ENCODE results near the gene EFCAB12.
"Not testable (repeated sequence)": the region's sequence is repeated elsewhere in the genome, so short reads cannot be mapped to it uniquely, and the experiment has no call there.

EFCAB12 gene

DNA sequence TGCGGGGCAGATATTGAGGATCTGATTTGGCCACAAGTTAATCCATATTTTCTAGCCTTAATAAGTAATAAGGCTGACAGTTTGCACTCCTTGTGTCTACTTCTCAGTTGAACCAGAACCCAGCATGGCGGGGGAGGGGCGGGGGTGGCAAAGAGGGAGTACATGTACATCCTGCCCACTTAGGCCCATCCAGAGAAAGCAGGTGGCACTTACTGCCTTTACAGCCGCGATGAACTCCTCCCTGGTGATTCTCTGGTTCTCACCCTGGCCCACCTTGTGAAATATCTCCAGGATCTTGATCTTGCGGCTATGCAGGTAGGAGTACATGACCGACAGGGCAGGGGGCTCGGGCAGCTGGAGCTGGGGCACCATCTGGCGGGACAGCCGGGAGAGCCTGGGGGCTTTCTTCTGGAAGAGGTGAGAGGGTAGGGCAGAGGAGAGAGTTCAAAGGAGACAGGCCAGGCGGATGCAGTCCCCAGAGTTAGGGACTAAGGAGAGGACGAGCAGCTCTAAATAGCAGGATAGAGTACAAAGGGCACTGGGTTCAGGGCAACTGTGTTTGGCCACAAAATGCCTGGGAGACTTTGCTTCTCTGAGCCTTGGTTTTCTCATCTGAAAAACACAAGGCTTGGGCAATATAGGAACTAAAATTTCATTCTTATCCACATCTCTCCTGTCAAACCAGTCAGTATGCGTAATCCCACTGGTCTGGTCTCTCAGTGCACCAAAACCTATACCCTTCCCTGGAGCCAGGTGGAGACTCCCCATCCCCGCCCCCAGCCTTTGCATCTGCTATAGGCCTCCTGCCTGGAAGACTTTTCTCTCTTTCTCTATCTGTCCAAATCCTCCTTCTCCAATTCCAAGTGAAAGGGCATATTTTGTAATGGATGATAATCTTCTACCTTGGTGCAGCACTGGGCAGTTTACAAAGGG is 10.1 kb downstream of the EFCAB12 start:
- H3K27ac Mint-ChIP-seq = no peak overlapping the region
- no peaks in the 10 kb centered on the region for H3K36me3 Mint-ChIP-seq
- H3K9me3 Mint-ChIP-seq (ENCODE audit: low read depth) = no peaks in the 10 kb centered on the region
- no peak overlapping the region for H3K4me3 Mint-ChIP-seq
- H3K27me3 Mint-ChIP-seq = no peaks in the 10 kb centered on the region
- H3K4me1 Mint-ChIP-seq (ENCODE audit: low read depth) = no peaks in the 10 kb centered on the region

DNA sequence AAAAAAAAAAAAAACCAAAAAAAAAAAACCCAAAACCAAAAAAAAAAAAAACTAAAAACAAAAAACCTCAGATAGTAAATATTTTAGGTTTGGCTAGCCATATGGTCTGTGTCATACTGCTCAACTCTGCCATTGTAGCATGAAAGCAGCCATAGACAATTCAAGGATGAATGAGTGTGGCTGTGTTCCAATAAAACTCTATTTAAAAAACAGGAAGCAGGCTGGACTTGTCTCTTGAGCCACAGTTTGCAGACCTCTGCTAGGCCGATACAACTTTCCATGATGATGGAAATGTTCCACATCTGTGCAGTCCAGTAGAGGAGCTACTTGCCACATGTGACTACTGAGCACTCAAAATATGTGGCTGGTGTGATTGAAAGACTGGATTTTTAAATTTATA is 11.1 kb downstream of the EFCAB12 start:
- Mint-ChIP-seq H3K27me3 (no peaks in the 10 kb centered on the region), H3K4me1 (ENCODE audit: low read depth) (no peaks in the 10 kb centered on the region), H3K36me3 (no peaks in the 10 kb centered on the region), H3K4me3 (no peak overlapping the region), H3K9me3 (ENCODE audit: low read depth) (no peaks in the 10 kb centered on the region), H3K27ac (no peak overlapping the region)

DNA sequence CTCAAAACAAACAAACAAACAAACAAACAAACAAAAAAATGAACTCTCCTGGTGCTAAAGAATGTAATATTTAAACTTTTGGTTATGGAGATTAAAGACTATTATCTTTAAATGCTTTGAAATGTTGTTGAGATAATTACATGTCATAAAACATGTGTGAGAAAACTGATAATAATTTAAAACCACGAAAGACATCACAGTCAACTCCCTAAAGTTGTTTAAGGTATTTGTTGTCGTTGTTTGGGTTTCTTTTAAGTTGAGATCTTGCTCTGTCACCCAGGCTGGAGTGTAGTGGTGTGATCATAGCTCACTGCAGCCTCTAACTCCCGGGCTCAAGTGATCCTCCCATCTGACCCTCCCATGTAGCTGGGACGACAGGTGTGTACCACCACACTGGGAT is 12.0 kb downstream of the EFCAB12 start:
- no peaks in the 10 kb centered on the region for H3K9me3 Mint-ChIP-seq (ENCODE audit: low read depth)
- H3K36me3 Mint-ChIP-seq = no peaks in the 10 kb centered on the region
- H3K27ac Mint-ChIP-seq = no peak overlapping the region
- no peaks in the 10 kb centered on the region for H3K4me1 Mint-ChIP-seq (ENCODE audit: low read depth)
- H3K27me3 Mint-ChIP-seq = no peaks in the 10 kb centered on the region
- no peak overlapping the region for H3K4me3 Mint-ChIP-seq

DNA sequence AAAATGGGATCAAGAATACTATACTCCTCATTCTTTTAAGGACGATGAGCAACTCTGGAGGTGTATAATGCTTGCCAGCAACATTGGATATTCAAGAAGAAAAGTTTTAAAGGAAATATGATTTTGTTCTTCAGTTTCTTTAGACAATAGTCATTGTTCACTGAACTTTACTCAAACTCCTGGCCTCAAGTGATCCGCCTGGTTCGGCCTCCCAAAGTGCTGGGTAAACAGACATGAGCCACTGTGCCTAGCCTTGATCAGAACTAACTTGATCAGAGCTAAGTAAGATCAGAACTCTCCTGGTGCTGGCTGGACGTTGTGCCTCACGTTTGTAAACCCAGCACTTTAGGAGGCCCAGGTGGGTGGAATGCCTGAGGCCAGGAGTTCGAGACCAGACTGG is 12.6 kb downstream of the EFCAB12 start:
- Mint-ChIP-seq H3K4me1 (ENCODE audit: low read depth) (no peaks in the 10 kb centered on the region), H3K9me3 (ENCODE audit: low read depth) (no peaks in the 10 kb centered on the region), H3K27ac (no peak overlapping the region), H3K4me3 (no peak overlapping the region), H3K27me3 (no peaks in the 10 kb centered on the region), H3K36me3 (no peaks in the 10 kb centered on the region)

DNA sequence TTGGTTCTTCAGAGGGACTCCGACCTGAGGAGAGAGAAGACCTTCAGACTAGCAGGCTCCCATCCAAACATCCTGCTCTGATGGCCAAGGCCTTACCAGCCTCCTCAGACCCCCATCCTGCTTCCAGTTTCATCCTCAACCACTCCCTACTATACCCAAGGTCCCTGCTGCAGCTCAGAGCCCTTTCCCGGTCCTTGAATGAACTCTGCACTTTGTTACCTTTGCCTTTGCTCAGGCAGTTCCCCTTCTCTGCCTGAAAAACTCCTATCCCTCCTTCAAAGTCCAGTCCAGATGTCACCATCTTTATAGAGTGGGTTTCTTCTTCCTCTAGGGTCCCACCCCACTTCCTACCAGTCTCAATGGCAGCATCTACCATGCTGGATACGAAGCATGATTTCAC is 13.1 kb downstream of the EFCAB12 start:
- no peak overlapping the region for H3K4me3 Mint-ChIP-seq
- H3K36me3 Mint-ChIP-seq = no peaks in the 10 kb centered on the region
- H3K9me3 Mint-ChIP-seq (ENCODE audit: low read depth) = no peaks in the 10 kb centered on the region
- H3K27me3 Mint-ChIP-seq = no peaks in the 10 kb centered on the region
- H3K27ac Mint-ChIP-seq = no peak overlapping the region
- no peaks in the 10 kb centered on the region for H3K4me1 Mint-ChIP-seq (ENCODE audit: low read depth)

DNA sequence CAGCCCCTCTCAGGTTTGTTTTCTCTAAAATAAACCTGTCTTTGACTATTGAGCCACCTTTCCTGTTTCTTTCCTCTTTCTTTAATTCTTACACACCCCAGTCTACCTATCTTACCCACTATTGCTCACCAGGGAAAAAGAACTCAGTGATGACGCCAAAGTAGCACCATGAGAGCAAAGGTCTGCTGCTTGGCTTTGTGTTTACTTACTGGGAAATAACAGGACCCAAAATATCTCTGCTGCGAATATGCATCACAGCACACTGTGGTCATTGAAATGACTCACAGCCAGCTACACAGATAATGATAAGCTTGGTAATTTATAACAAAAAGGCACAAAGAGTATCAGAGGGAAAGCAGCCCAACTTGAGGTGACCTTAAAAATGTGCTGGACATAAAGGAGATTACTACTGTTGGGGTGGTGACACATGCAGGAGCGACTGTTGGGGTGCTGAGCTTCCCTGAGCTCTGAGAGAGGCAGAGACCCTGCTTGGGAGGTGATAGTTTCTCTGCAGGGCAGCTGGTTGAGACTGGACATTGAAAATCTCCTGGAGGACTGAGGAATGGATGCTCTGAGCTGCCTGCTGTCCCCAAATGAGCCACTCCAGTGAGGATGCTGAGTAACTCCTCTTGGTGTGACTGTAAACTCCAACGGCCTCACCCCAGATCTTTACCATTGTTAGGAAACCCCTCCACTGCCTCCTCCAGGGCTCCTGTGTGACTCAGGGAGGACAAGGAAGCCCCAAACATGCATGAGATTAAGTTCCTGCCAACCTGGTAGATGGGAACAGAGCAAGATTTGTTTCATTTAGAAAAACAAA is 14.5 kb downstream of the EFCAB12 start:
- H3K27ac Mint-ChIP-seq = no peak overlapping the region
- H3K9me3 Mint-ChIP-seq (ENCODE audit: low read depth) = no peaks in the 10 kb centered on the region
- H3K4me1 Mint-ChIP-seq (ENCODE audit: low read depth) = no peaks in the 10 kb centered on the region
- no peak overlapping the region for H3K4me3 Mint-ChIP-seq
- H3K27me3 Mint-ChIP-seq = no peaks in the 10 kb centered on the region
- no peaks in the 10 kb centered on the region for H3K36me3 Mint-ChIP-seq

DNA sequence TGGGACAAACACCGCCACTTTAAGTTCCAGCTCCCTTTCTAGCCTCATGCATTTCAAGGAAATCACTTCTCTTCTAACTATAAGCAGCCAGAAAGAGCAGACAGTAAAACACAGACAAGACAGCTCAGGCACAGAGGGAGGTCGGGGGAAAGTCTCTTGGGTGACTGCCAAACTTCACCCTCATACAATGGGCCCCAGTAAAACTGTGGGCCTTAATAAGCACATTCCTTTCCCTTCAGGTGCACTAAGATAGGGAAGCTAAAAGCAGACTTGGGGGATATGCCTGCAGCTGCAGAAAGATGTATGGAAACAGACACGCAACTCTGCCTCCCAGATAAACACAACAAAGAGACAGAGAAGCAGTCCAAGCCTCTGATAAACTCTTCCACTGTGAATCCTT is 15.2 kb downstream of the EFCAB12 start:
- H3K27ac Mint-ChIP-seq; H3K9me3 Mint-ChIP-seq (ENCODE audit: low read depth); H3K36me3 Mint-ChIP-seq; H3K4me1 Mint-ChIP-seq (ENCODE audit: low read depth); H3K27me3 Mint-ChIP-seq; H3K4me3 Mint-ChIP-seq: not testable (repeated sequence)

DNA sequence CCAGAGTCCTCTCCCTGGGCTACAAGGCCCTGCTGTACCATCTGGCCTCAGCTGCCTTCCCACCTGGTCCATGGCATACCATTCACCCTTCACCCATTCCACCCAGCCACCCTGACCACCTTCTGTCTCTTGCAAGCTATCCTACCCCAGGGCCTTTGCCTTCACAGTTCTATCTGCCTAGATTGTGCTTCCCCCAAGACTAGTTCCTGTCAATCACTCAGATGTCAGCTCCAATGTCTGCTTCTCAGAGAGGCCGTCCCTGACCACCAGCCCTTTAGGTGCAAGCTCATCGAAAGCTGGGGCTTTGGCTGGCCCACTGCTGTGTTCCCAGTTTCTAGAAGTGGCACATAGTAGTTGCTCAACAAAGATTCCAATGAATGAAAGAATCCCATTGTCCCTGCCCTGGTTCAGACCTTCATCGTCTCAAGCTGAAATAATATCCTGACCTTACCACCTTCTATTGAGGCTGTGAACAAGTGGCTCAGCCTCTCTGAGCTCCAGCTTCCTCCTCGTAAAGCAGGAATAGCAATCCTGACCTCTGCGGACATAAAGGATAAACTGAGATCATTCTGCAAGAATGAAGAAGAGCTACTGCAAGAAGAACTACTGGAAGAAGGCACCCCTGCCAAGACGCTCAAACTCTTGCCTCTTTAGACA is 15.8 kb downstream of the EFCAB12 start:
- no peaks in the 10 kb centered on the region for H3K27me3 Mint-ChIP-seq
- H3K36me3 Mint-ChIP-seq = no peaks in the 10 kb centered on the region
- no peak overlapping the region for H3K4me3 Mint-ChIP-seq
- no peak overlapping the region for H3K27ac Mint-ChIP-seq
- H3K4me1 Mint-ChIP-seq (ENCODE audit: low read depth) = no peaks in the 10 kb centered on the region
- no peaks in the 10 kb centered on the region for H3K9me3 Mint-ChIP-seq (ENCODE audit: low read depth)

DNA sequence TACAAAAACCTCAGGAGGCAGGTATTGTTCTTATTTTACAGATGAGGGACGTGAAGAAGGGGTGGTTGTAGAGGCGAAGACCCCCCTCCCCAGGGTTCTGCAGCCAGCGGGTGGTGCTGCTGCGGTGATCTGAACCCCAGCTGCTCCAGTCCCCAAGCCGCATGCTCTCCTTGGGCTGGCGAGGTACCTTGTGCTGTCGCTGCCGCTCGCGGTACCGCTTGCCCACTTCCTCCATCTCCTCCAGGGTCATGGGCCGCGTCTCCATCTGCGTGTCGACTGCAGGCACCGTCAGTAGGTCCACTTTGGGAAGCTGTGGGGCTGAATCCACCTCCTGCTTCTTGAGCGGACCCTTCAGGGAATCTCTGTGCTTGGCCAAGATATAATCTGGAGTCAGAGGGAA is 17.5 kb downstream of the EFCAB12 start:
- Mint-ChIP-seq H3K27ac (no peak overlapping the region), H3K4me1 (ENCODE audit: low read depth) (no peaks in the 10 kb centered on the region), H3K4me3 (no peak overlapping the region), H3K36me3 (no peaks in the 10 kb centered on the region), H3K9me3 (ENCODE audit: low read depth) (no peaks in the 10 kb centered on the region), H3K27me3 (no peaks in the 10 kb centered on the region)

DNA sequence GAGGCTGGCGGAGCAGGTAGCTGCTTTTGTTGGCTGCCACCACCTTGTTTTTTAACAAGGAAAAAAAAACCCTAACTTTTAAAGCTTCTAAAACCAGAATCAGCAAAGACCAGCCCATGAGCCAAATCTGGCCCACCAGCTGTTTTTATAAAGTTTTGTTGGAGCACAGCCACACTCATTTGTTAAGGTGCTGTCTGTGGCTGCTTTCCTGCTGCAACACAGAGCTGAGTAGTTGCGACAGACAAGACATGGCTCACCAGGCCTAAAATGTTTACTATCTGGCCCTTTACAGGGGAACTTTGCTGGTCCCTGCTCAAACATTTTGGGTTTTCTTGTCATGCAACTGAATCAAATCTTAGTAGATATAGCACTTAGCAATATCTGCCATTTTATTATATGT is 18.9 kb downstream of the EFCAB12 start:
- Mint-ChIP-seq H3K4me3 (no peak overlapping the region), H3K27me3 (no peaks in the 10 kb centered on the region), H3K4me1 (ENCODE audit: low read depth) (no peaks in the 10 kb centered on the region), H3K27ac (no peak overlapping the region), H3K36me3 (no peaks in the 10 kb centered on the region), H3K9me3 (ENCODE audit: low read depth) (no peaks in the 10 kb centered on the region)

DNA sequence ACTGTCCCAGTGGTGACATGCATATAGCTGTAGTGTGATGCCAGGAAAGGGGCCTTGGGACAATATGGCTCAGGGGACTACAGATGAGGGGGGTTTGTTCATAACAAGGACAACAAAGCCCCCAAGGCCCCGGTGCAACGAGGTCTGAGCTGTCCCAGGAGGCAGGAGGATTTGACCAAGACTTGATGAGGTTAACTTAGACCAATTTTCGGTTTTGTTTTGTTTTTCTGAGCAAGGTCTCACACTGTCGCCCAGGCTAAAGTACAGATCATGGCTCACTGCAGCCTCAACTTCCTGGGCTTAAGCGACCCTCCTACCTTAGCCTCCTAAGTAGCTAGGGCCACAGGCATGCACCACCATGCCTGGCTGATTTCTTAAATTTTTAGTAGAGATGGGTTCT is 23.8 kb downstream of the EFCAB12 start:
- H3K9me3 Mint-ChIP-seq (ENCODE audit: low read depth) = no peaks in the 10 kb centered on the region
- H3K27ac Mint-ChIP-seq = no peak overlapping the region
- H3K36me3 Mint-ChIP-seq = no peaks in the 10 kb centered on the region
- no peak overlapping the region for H3K4me3 Mint-ChIP-seq
- peaks cover 2% of the 10 kb centered on the region for H3K4me1 Mint-ChIP-seq (ENCODE audit: low read depth)
- no peaks in the 10 kb centered on the region for H3K27me3 Mint-ChIP-seq

DNA sequence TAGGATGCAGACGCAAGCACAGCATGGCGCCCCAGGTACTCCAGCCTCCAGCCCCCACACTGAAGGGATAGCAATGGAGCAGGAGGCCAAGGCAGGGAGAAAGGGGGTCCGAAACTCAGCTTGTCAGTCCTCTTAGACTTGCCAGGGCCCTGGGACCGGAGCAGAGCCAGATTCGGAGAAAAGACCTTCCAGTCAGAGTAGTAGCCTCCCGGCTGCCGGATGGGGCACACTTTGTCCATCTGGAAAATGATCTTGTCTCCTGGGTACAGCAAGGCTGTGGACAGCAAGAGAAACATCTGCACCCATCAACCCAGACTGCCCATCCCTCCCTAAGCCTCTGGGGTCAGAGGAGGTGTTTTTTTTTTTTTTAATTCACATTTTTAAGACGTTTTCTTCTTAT is 24.3 kb downstream of the EFCAB12 start:
- Mint-ChIP-seq H3K9me3 (ENCODE audit: low read depth) (no peaks in the 10 kb centered on the region), H3K4me3 (no peak overlapping the region), H3K27me3 (no peaks in the 10 kb centered on the region), H3K36me3 (no peaks in the 10 kb centered on the region), H3K4me1 (ENCODE audit: low read depth) (peaks cover 7% of the 10 kb centered on the region), H3K27ac (no peak overlapping the region)

DNA sequence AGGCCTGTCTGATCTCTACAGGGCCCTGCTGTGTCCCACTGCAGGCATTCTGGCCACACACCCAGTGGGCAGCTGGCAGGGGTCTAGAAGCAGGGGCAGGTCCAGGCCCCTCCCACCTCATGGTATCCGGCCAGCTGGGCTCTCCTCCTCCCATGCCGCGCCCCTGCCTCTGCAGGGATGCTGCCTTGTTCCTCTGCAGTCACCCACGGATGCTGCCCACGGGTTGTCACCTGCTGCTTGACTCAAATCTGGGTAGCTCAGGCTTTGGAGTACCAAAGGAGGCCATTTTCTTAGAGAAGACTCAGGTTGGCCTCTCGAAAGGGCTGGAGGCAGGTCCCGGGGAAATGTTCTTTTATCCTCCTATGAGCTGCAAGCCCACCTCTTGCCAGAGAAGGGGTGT is 25.0 kb downstream of the EFCAB12 start:
- Mint-ChIP-seq H3K36me3 (no peaks in the 10 kb centered on the region), H3K27ac (no peak overlapping the region), H3K9me3 (ENCODE audit: low read depth) (no peaks in the 10 kb centered on the region), H3K27me3 (no peaks in the 10 kb centered on the region), H3K4me3 (no peak overlapping the region), H3K4me1 (ENCODE audit: low read depth) (peaks cover 11% of the 10 kb centered on the region)

DNA sequence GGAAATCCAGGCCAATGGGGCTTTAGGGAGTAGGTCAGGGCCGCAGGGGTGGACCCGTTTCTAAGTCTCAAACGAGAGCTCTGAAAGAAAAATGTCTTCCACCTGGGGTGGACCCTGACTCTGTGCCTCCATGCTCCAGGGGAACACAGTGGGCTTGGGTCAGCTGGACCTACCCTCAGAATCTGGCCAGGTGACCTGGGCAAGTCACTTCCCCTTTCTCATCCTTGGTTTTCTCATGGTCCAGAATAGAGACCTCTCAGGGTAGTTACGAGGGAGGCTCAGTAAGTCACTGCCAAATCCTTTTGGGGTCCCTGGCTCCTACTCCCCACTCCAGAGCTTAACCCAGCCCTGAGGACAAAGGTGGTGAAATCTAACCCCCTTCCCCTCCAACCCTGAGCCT is 25.8 kb downstream of the EFCAB12 start:
- Mint-ChIP-seq H3K36me3 (no peaks in the 10 kb centered on the region), H3K4me1 (ENCODE audit: low read depth) (peaks cover 18% of the 10 kb centered on the region), H3K4me3 (no peak overlapping the region), H3K9me3 (ENCODE audit: low read depth) (no peaks in the 10 kb centered on the region), H3K27me3 (no peaks in the 10 kb centered on the region), H3K27ac (no peak overlapping the region)

DNA sequence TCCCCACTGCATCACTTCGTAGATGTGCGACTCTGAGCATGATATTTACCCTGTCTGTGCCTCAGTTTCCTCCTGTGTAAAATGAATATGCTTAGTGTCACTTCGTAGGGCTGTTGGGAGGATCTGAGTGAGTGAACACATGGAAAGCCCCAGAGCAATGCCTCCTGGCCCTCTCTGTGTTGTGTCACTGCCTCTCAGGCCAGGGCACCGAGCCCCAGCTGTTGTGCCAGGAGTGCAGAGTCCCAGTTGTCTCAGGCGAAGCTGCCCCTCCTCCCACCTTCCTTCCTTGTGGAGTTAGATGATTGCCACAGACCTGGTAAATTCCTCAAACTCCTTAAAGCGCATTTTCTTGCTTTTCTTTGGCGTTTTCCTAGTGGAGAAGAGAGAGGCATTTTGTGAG is 26.2 kb downstream of the EFCAB12 start:
- Mint-ChIP-seq H3K36me3 (no peaks in the 10 kb centered on the region), H3K4me3 (no peak overlapping the region), H3K9me3 (ENCODE audit: low read depth) (no peaks in the 10 kb centered on the region), H3K27me3 (no peaks in the 10 kb centered on the region), H3K27ac (no peak overlapping the region), H3K4me1 (ENCODE audit: low read depth) (peaks cover 22% of the 10 kb centered on the region)

Measured in activated naive CD8-positive, alpha-beta T cell (primary cell).